HG02571 (cell line): ENCODE data around the gene DDAH2.

Source experiments
- ATAC-seq: cut with Tn5 transposase; IDR thresholded peaks from one replicate; pipeline ENCODE4 v1.9.1; 2021; ENCODE audit warnings: mild to moderate bottlenecking, moderate library complexity; ENCODE audit not compliant: unreplicated experiment

Gene DDAH2, protein sequence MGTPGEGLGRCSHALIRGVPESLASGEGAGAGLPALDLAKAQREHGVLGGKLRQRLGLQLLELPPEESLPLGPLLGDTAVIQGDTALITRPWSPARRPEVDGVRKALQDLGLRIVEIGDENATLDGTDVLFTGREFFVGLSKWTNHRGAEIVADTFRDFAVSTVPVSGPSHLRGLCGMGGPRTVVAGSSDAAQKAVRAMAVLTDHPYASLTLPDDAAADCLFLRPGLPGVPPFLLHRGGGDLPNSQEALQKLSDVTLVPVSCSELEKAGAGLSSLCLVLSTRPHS

DNA sequence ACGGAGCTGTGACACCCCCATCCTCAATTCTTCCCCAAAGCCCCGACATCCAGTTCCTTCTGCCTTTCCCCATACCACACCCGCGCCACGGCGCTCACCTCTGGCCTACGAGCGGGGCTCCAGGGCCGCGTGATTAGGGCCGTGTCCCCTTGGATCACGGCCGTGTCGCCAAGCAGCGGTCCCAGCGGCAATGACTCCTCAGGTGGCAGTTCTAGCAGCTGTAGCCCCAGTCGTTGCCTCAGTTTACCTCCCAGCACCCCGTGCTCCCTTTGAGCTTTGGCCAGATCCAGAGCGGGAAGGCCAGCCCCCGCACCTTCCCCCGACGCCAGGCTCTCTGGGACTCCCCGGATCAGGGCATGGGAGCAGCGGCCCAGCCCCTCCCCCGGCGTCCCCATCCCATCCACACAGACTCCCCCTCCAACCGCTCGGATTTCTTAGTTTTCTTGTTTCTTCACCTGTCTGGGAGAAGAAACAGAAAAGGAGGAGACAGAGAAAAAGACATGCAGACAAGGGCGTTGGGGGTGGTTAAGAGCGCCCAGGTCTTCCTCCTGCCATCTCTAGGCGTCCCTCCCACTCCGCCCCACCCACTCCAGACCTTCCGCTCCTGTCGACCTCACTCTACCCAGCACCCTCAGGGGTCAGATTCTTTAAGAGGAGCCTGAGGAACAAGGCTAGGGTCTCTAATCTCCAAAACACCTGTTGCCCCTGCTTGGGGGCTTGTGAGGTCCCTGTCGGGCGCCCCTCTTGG is at the start of gene DDAH2:
TSS of gene DDAH2 (minus strand) at position 533 of the 748 bp plus-strand sequence. CDS start at position 395, 138 bp downstream.
- no peak for ATAC-seq

DNA sequence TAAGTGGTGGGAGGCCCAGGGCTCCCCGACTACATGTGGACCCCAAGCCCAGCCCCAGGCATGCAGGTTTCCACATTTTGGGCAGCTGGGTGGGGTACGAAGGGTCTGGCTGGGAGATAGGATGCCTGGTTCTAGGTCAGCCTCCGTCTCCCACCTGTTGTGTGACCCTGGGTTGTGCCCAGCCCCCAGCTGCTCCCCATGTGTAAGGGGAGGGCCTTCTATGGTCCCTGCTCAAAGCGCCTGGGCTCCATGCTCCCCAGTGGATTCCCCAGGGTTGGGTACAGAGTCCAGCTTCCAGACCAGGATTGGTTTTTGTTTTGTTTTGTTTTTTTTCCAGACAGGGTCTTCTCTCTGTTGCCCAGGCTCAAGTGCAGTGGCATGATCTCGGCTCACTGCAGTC is 49.1 kb upstream of the DDAH2 start:
- no peak for ATAC-seq

DNA sequence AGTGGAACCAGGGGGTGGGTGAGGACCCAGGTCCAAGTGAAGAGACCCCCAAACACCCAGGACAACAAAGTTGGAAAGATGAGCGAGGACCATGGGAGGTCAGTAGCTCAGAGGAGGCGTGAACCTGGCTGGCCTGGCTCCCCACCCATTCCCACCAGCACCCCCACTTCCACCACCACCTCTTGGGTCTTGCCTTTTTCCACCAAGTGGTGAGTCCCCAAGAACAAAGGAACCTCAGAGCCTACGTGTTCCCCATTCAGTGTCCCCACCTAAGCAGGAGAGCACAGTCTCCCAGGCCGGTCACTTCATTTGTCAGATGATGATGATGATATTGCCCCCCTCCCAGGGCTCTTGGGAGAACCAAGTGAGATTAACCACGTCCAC is 48.6 kb upstream of the DDAH2 start:
- ATAC-seq = no peak

DNA sequence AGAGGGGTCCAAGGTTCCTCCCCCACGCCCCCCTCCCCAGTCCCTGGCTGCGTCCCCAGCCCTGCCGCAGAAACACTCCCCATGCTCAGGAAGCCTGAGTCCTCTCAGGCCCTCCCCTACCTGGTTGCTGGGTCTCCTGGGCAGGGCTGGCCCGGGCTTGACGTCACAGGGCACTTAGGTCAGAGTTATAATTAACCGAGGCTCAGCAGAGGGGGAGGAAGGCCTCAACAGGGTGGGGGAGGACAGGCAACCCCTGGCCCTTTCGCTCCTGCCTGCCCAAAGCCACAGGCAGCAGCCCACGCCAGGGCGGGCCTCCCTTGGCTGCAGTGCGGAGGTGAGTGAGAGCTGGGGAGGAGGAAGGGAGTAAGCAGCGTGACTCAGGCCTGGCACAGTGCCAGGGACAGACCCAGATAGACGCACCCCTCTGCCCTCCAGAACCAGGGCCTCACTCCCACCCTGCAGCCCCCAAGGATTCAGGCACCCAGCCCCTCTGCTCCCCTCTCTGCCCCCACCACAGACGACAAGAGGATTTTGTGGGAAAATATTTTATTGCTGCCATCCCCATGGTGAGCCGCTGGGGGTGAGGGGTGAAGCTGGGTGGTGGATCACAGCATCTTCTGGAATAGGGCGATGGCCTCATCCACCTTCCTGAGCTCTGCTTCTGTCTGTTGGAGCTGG is 48.0 kb upstream of the DDAH2 start, which contains the start of gene VWA7:
TSS of gene VWA7 (minus strand) at position 340 of the 678 bp plus-strand sequence. CDS start 549 bp downstream, outside the sequence.
- ATAC-seq = peak; percentile 51

DNA sequence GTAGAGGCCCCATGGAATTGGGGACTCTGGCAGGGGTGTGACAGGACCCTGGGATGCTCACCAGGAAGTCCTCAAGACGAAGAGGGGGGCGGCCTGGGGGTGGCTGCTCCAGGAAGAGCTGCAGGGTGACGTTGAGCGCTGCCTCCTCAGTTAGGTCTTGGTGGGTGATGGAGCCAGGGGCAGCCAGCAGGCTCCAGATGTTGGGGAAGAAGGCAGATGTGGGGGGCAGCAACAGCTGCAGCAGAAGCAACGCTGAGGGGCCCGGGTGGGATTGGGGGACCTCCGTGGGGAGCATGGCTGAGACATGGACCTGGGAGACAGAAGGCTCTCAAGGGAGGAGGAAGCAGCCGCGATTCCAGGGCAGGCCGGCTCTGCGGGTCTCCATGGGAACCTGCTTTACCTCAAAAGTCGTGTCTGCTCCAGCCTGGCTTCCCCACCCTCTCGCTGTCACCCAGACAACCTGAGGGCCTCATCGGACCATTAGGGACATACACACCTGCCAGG is 47.4 kb upstream of the DDAH2 start:
- no peak for ATAC-seq

DNA sequence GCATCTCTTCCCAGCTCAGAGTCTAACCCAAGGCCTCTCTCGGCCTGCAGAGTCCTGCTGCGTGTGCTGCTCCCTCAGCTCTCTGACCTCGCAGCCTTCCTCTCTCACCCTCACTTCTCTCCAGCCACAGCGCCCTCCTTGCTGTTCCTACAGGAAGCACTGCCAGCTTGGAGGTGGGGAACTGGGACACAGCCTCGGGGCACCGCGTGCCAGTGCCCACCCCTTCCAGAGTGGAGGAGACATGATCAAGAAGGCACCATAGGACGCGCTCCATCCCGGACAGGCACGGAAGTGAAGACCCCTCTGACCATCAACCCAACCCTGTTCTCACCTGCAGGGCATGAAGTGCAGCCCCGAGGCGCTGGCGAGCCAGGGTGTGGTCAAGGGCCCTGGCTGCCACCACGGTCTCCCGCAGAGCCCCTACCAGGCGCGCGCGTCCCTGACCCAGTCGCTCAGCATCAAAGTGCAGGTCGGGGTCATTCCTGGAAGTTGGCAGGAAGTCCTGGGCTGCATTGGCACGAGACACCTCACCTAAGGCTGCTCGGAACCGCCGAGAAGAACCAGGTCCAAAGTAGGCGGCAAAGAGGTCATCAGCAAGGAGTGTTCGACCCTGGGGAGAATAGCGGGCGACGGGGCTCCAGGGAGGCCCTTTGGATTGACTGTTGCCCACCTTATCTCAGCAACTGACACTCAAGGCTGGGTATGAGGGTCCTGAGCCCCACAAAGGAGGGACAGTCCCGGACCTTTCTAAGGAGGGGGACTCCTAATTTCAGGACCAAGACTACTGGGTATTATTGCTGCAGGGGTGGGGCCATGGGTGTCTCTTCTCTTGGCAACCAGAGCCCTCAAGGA is 46.8 kb upstream of the DDAH2 start:
- ATAC-seq = no peak

DNA sequence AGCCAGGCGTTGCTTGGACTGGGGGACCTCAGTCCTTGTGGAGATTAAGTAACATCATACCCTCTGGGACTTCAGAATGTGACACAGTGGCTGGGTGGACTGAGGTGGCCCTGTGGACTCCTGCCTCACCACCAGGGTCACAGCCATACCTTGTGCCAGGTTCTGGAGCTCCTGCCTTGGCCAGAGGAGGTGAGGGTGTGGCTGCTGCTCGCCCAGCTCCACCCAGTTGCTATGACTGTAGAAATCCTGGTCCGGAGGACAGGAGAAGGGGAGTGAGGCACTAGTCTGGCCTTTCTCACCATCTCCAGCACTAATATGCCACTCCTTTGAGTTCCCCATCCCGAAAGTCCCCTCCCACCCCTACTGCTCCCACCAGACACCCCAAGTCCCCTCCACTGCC is 46.1 kb upstream of the DDAH2 start:
- no peak for ATAC-seq

DNA sequence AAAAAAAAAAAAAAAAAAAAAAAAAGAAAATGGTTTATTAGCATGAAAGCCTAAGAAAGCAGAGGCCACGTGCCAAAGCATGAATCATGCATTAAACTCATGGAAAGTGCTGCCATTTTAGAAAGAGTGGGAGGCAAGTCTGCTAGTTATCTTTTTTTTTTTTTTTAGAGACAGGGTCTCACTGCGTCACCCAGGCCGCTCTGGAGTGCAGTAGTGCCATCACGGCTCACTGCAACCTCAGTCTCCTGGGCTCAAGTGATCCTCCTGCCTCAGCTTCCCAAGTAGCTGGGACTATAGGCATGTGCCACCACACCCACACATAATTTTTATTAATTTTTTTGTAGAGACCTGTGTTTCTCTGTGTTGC is 42.9 kb upstream of the DDAH2 start:
- no peak for ATAC-seq

DNA sequence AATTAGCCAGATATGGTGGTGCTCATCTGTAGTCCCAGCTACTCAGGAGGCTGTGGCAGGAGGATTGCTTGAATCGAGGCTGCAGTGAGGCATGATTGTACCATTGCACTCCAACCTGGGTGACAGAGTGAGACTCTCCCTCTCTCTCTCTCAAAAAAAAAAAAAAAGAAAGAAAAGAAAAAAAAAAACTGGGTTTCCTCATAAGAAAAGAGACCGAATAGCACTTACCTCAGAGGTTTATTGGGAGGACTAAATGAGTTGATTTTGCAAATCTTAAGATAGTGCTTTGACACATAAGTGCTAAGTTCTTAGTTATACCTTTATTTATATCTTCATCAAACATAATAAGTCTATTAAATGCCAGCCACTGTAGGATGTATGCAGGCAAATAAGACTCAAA is 41.8 kb upstream of the DDAH2 start:
- no peak for ATAC-seq

DNA sequence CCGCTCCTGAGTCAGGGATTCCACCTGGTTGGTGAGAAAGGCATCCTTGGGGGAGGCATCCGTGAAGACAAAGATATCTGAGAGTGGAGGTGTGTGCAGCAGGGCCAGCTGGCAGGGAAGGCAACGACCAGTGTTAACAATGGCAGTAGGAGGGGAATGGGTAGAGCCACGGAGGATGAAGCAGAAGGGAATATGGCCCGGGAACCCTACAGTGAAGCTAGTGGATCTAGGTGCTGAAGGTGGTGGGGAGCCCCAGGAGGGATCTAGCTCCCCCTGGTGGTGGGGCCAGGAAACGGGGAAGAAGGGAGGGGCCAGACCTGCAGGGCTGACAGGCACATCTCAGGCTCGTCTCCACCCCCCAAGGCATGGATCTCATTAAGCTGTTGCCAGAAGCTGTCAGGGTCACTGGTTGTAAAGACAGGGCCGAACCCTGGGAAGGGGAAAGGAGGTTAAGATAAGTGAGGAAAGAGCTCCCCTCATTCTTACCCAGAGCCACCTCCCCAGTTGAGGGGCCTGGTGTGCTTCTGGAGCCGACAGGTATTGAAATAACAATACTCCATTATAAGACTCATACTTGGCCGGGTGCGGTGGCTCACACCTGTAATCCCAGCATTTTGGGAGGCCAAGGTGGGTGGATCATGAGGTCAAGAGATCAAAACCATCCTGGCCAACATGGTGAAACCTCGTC is 40.7 kb upstream of the DDAH2 start:
- no peak for ATAC-seq

DNA sequence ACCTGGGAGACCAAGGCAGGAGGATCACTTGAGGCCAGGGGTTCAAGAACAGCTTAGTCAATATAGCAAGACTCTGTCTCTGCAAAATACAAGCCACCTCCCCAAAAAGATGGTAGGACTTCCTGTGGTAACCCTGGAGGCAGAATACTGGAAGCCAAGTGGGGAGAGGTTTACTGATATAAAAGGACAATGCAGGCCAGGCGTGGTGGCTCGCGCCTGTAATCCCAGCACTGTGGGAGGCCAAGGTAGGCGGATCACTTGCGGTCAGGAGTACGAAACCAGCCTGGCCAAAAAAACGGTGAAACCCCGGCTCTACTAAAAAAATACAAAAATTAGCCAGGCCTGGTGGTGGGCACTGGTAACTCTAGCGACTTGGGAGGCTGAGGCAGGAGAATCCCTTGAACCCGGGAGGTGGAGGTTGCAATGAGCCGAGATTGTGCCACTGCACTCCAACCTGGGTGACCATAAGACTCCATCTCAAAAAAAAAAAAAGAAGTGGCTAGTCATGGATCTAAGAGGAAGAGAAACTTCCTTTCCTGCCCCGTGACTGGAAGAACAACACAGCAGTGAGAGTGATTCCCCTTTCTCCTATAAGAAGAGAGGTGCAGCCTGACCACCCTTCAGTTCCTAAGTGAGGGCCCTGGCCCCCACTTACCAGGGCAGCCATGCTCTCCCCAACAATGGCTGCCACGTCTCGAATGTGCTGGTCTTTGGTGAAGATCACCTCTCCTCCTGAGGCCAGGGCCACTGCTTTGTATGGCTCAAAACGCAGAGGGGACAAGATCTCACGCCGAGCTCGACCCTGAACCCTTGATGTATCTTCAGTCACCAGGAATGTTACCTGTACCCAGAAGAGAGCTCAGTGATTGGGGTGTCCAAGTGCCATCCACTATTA is 39.5 kb upstream of the DDAH2 start:
- ATAC-seq = no peak

DNA sequence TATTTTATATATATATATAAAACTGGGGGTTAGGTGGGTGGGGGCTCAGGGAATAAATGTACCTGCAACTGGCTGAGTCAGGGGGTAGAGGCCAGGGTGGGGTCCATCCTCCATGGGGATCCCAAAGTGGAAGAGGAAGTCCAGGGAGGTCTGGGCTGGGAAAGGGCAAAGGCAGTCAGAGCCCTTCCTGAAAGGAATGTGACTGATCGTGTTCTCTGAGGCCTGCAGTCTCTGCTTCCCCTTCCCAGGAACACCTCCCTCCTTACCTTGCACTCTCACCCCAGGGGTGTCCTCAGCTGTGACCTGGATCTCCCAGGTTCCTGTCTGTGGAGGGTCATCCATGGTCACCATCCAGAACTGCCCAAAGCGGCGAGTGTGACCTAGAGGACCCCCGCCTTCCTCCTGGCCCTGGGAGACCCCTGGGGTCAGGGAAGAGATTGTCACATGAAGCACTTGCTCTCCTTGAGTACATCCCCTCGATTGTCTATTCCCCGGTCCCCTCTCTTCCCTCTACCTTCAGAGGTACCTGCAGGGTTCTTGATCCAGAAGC is 38.1 kb upstream of the DDAH2 start:
- ATAC-seq = no peak

DNA sequence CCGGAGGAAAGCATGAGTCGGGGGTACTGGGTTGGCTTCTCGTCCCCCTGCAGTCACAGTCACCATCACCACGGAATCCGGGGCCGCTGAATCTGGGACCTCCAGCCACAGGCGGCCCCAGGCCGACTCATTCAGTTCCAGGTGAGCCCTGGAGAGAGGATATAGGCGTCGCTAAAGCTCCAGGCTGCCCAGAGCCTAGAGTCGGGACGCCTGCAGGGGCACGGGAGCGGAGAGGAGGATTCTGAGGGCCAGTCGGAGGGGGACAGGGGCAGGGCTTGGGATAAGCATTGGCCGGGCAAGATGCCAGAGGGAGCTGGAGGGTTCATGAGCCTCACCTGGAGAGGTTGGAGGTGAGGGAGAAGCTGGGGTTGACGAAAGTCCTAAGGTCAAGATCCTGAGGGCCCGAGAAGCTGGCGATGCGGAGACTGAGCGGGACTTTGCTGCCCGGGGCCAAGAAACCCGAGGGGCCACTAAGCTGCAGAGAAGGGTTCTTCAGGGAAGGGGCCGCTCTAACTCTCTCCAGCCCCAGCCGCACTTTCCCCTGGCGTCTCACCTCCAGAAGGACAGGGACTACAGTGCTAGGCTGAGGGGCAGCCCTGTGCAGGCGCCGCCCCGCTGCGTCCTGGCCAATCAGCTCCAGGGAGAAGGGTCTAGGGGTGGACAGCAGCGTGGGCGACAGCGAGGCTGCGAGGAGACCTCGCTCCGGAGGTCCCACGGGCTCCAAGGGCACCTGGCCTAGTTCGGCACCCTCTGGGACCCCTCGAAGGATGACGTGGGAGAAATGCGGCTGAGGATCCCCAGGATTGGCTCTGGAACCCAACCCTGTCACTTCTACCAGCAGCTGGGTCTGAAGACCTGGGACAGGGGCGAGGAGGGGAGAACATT is 37.1 kb upstream of the DDAH2 start:
- ATAC-seq = no peak

DNA sequence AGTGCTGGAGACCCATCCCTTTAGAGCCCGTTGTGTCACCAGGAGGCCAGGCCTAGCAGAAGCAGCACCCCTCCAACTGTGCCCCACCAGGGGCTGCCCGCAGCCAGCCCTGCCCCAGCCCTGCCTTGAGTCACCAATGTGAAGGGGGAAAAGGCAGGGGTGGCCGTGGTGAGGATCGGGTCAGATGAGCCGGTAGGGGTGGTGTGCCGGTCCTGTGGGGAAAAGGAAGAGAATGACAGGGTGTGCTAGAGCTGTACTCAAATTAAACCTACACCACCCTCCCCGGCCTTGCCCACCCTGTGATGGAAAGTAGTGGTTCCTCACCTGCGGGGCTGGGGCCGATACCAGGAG is 36.4 kb upstream of the DDAH2 start:
- ATAC-seq = no peak

DNA sequence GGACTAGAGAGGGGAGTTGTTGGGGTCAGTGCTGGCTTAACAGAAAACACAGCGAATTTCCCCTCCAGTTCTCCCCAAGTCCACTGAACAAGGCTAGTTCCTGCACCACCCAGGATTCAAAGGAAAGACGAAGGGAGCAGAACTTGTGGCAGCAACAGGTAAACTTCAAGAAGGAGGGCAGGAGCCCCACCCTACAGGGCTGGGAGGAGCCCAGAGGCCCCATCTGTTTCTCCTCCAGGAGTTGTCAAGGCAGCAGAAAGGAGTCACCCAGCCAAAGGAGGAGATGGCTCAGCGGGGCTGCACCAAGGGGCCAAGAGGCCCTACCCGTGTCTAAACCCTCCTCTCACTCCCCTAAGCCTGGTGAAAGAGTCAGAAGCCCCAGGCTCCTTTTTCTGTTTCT is 35.1 kb upstream of the DDAH2 start:
- ATAC-seq = no peak

DNA sequence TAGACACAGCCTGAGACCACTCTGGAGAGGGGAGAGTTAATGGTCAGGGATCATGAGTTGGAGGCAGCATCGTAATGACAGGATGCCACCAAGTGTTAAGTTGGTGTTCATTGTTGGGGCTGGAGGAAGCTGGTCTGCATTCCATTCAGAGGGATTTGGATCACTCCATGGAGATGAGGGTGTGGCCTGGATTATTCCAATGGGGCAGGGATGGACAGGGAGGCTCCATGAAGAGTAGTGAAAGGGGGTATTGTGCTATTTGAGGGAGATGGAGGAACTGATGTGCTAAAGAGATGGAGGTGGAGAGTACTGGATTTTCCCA is 34.5 kb upstream of the DDAH2 start:
- no peak for ATAC-seq

DNA sequence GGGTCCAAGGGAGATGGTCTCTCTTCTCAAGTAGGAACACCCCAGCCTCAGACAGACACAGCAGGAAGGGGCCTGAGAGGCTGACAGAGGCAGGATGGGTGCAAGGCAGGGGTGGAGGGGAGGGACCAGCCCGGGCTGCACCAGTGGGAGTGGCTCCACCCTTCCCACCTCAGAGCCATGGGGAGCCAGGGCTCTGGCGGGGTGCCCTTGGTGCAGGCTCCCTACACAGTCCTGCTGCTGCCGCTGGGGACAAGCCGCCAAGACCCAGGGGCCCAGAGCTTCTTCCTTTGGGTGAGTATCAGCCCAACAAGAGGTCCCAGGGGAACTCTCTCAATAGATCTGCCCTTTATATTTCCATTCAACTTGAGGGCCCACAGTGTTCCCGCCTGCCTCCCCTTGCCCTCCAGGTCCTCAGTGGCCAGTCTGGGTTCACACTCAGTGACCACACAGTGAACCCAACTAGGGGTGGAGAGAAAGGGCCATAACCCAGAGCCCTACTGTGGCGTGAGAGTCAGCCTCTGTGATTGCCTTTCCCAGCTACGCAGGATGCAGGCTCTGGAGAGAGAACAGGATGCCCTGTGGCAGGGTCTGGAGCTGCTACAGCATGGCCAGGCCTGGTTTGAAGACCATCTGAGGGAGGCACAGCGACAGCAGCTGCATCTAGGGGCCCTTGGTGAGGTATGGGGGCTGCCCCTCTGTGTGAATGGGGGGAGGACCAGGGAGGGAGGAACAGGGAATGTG is 33.9 kb upstream of the DDAH2 start:
- no peak for ATAC-seq

DNA sequence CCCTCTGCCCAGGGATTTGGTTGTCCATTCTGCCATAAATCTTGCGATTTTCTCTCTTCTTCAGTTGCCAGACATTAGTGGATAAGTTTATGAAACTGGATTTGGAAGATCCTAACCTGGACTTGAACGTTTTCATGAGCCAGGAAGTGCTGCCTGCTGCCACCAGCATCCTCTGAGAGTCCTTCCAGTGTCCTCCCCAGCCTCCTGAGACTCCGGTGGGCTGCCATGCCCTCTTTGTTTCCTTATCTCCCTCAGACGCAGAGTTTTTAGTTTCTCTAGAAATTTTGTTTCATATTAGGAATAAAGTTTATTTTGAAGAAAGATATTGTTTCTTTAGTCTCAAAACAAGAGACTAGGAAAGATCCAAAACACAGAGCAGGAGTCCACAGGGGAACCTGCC is 33.3 kb upstream of the DDAH2 start, which contains the start of gene SAPCD1:
TSS of gene SAPCD1 (plus strand) at position 301 of the 400 bp plus-strand sequence. CDS start 399 bp downstream, outside the sequence.
- no peak for ATAC-seq
